Neuronal stem cell (in vitro differentiated cells): ENCODE results near the gene PCLO.

ENCODE experiments used
- DNase-seq: peaks from one replicate; pipeline ENCODE4 v3.0.0-alpha.2; 2013; ENCODE audit warnings: low spot score
- H2AFZ ChIP-seq: one replicate; pipeline ENCODE4 v1.6.1; 2013; ENCODE audit warnings: mild to moderate bottlenecking, low read length, inconsistent platforms
- H2AK5ac ChIP-seq: 2 replicates; pipeline ENCODE4 v1.6.1; 2013; ENCODE audit warnings: low read depth, mild to moderate bottlenecking, inconsistent platforms, low read length, moderate library complexity, mixed read lengths
- H2BK120ac ChIP-seq: 2 replicates; pipeline ENCODE4 v1.6.1; 2013; ENCODE audit warnings: low read depth, mild to moderate bottlenecking, inconsistent platforms, low read length, moderate library complexity, mixed read lengths
- H2BK12ac ChIP-seq: one replicate; pipeline ENCODE4 v1.6.1; 2013; ENCODE audit warnings: low read length, inconsistent platforms
- H2BK15ac ChIP-seq: 2 replicates; pipeline ENCODE4 v1.6.1; 2013; ENCODE audit warnings: mild to moderate bottlenecking, low read length, inconsistent platforms, mixed read lengths
- H2BK5ac ChIP-seq: one replicate; pipeline ENCODE4 v1.6.1; 2013; ENCODE audit warnings: inconsistent platforms, mild to moderate bottlenecking, low read length, moderate library complexity
- H3K14ac ChIP-seq: one replicate; pipeline ENCODE4 v1.6.1; 2013; ENCODE audit warnings: low read length, inconsistent platforms
- H3K18ac ChIP-seq: 2 replicates; pipeline ENCODE4 v1.6.1; 2013; ENCODE audit warnings: low read length, inconsistent platforms
- H3K23ac ChIP-seq: 2 replicates; pipeline ENCODE4 v1.6.1; 2013; ENCODE audit warnings: low read depth, mild to moderate bottlenecking, mixed read lengths, low read length, inconsistent platforms; ENCODE audit not compliant: poor library complexity
- H3K27ac ChIP-seq: replicated peaks from 3 replicates; pipeline ENCODE4 v1.5.1; 2013; ENCODE audit warnings: low read length, inconsistent platforms
- H3K27me3 ChIP-seq, 3 experiments: 2 replicates each; pipeline ENCODE4 v1.6.1; 2013; ENCODE audit warnings: low read length in 3 of 3, mild to moderate bottlenecking in 2 of 3, inconsistent platforms in 1 of 3, low read depth in 1 of 3, mixed read lengths in 1 of 3, moderate library complexity in 1 of 3; ENCODE audit not compliant: control insufficient read depth in 3 of 3, insufficient read depth in 3 of 3
- H3K36me3 ChIP-seq, 2 donors: replicated peaks in 1 of 2; 2 replicates each; pipeline ENCODE4 v1.6.1; 2013; ENCODE audit warnings: low read length in 2 of 2; ENCODE audit not compliant: control insufficient read depth in 2 of 2, insufficient read depth in 2 of 2
- H3K4ac ChIP-seq: 2 replicates; pipeline ENCODE4 v1.6.1; 2013; ENCODE audit warnings: inconsistent platforms, mild to moderate bottlenecking, low read length, moderate library complexity
- H3K4me1 ChIP-seq, 2 donors: 1 replicate in 1 of 2; 2 replicates in 1 of 2; pipeline ENCODE4 v1.6.1; 2013; ENCODE audit warnings: low read length in 2 of 2, low read depth in 1 of 2; ENCODE audit not compliant: control insufficient read depth in 2 of 2, insufficient read depth in 1 of 2
- H3K4me2 ChIP-seq: one replicate; pipeline ENCODE4 v1.6.1; 2013; ENCODE audit warnings: mild to moderate bottlenecking, low read length, inconsistent platforms; ENCODE audit not compliant: insufficient read depth, poor library complexity, severe bottlenecking
- H3K4me3 ChIP-seq, 2 donors: 2 replicates each; pipeline ENCODE4 v1.5.1; 2013; ENCODE audit warnings: low read length in 2 of 2, mild to moderate bottlenecking in 2 of 2, inconsistent platforms in 1 of 2, moderate library complexity in 1 of 2
- H3K79me1 ChIP-seq: one replicate; pipeline ENCODE4 v1.6.1; 2013; ENCODE audit warnings: low read depth, mild to moderate bottlenecking, inconsistent platforms, low read length, moderate library complexity
- H3K9ac ChIP-seq: one replicate; pipeline ENCODE4 v1.6.1; 2013; ENCODE audit warnings: mild to moderate bottlenecking, low read depth, low read length, inconsistent platforms; ENCODE audit not compliant: poor library complexity
- H3K9me3 ChIP-seq, 2 donors: replicated peaks in 1 of 2; 2 replicates each; pipeline versions ENCODE3 to v1.6.1; 2013; ENCODE audit warnings: low read length in 2 of 2, mild to moderate bottlenecking in 2 of 2, inconsistent platforms in 1 of 2, low read depth in 1 of 2, mixed read lengths in 1 of 2, moderate library complexity in 1 of 2; ENCODE audit not compliant: control insufficient read depth in 2 of 2, insufficient read depth in 1 of 2
- H4K8ac ChIP-seq: one replicate; pipeline ENCODE4 v1.6.1; 2013; ENCODE audit warnings: low read depth, mild to moderate bottlenecking, inconsistent platforms, low read length, moderate library complexity
- H4K91ac ChIP-seq: one replicate; pipeline ENCODE4 v1.6.1; 2013; ENCODE audit warnings: low read length, low read depth, mild to moderate bottlenecking, inconsistent platforms; ENCODE audit not compliant: poor library complexity
- WGBS, 2 donors: extraction: QIAGEN DNeasy Blood & Tissue Kit; methylation state at CpG; one replicate each; pipeline ENCODE4 v1.1.7; 2013; ENCODE audit warnings: missing lambda C conversion rate in 2 of 2, mixed read lengths in 1 of 2; ENCODE audit not compliant: insufficient read length in 2 of 2, insufficient replicate concordance in 1 of 2; ENCODE audit errors: extremely low coverage in 2 of 2; 5-methylcytosine and 5-hydroxymethylcytosine counted together

Gene PCLO

DNA sequence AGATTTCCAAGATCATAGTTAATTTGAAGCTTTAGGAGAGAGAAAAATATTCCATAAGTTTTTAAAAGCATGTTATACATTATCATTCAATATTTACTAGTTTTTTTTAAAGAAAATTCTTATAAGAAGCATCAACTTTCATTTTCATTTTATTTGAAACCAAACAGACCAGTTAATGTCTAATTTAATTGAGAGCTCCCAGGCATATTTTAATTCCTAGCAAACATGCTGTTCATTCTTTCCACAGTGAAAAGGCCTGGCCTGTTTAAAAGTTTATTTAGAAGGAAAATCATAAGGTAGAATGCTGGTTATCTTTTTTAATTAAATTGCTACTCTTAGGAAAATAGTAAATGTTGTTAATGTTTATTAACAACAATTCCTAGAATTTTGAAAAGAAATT is 324.4 kb downstream of the PCLO start:
- Histone ChIP-seq H3K4me3 (no peak overlapping the region), H3K4me2 (no peak overlapping the region), H2BK12ac (no peak overlapping the region), H3K27me3 (no peaks in the 10 kb centered on the region), H2BK120ac (no peak overlapping the region), H3K9me3 (peaks cover 0 to 14% of the 10 kb centered on the region in 2 donors), H2AK5ac (no peak overlapping the region), H3K4ac (no peak overlapping the region), H3K4me1 (peaks cover 4 to 12% of the 10 kb centered on the region in 2 donors), H3K23ac (no peak overlapping the region), H2BK5ac (no peak overlapping the region), H3K36me3 (peaks cover 0 to 23% of the 10 kb centered on the region in 2 donors), H3K18ac (no peak overlapping the region), H3K79me1 (no peaks in the 10 kb centered on the region), H4K8ac (no peak overlapping the region), H2BK15ac (no peak overlapping the region), H4K91ac (no peak overlapping the region), H3K14ac (no peak overlapping the region), H2AFZ (no peak overlapping the region), H3K27ac (no peak overlapping the region), H3K9ac (no peak overlapping the region)
- DNase-seq: no peak

DNA sequence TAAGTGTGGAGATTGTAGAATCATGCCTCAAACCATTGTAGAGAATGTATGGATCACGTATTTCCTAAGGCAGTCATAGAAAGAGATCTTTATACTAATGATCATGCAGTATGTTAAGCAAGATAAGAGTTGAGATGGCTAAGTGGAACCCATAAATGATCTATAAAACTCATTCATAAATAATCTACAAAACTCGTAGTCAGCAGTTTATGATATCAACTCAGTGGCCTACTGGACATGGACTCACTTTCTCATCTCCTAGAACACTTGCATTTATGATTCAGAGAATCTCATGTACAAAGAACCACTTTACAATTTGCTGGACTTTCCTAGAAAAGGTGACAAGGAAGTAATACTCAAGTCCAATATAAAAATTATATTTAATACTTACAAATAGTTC is 339.6 kb downstream of the PCLO start:
- no peak overlapping the region for H3K4me3 ChIP-seq
- H3K4me2 ChIP-seq: no peak overlapping the region
- H4K8ac ChIP-seq: no peak overlapping the region
- H3K27ac ChIP-seq: no peak overlapping the region
- H3K79me1 ChIP-seq: no peaks in the 10 kb centered on the region
- no peak overlapping the region for H3K14ac ChIP-seq
- no peak overlapping the region for H2AFZ ChIP-seq
- H3K36me3 ChIP-seq: peaks cover 0 to 36% of the 10 kb centered on the region in 2 donors
- no peak overlapping the region for H2BK120ac ChIP-seq
- no peak for DNase-seq
- H2BK15ac ChIP-seq: no peak overlapping the region
- H3K4ac ChIP-seq: no peak overlapping the region
- WGBS, 2 donors: no CpG with 5 or more reads among the region's 2 CpGs
- no peak overlapping the region for H3K23ac ChIP-seq
- no peak overlapping the region for H2BK12ac ChIP-seq
- no peak overlapping the region for H4K91ac ChIP-seq
- H3K9me3 ChIP-seq: no peaks in the 10 kb centered on the region
- no peaks in the 10 kb centered on the region for H3K27me3 ChIP-seq
- no peak overlapping the region for H2AK5ac ChIP-seq
- no peak overlapping the region for H3K9ac ChIP-seq
- H3K4me1 ChIP-seq: peaks cover 3 to 11% of the 10 kb centered on the region in 2 donors
- no peak overlapping the region for H2BK5ac ChIP-seq
- no peak overlapping the region for H3K18ac ChIP-seq

DNA sequence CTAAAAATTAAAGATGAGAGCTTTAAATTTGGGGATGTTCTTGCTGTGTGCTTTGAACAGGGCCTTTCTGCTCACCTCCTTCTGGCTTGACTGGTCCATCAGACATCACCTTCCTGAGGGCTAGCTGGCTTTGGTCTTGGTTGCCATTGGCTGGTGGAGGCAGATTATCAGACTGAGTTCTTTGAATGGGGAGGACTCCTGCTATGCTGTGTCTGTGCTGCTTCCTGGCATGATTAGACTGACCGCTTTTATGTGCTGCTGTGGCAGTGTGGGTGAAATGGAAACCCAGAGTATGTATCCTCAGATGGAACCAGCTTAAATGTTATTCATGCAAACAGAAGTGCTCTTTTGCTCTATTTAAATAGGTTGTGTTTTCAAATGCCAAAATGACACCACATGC is 341.6 kb downstream of the PCLO start:
- no CpG with 5 or more reads among the region's 1 CpG for WGBS, 2 donors

DNA sequence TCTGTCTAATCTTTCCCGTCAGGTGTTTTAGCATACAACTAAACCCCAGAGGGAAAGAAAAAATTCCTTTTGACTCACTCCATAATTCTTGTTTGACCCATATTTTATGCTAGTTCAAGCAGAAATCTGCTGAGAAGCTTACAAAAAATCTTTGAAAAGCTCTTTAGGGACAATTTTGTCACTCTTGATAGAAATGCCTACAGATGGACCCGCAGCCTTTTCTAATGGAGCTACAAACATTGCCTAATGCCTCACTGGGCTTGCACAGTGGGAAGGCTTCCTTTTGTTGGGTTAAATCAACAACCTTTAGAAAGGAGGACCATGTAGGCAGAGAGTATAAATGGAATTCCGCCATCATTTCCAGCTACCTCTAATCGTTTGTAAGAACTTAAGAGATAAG is 344.5 kb downstream of the PCLO start:
- no peak overlapping the region for H2AFZ ChIP-seq
- DNase-seq: peak; percentile 30
- peak overlapping the region; percentile 56 for H3K27ac ChIP-seq
- WGBS, 2 donors: no CpG with 5 or more reads among the region's 4 CpGs
- no peak overlapping the region for H4K8ac ChIP-seq
- H3K4ac ChIP-seq: no peak overlapping the region
- no peaks in the 10 kb centered on the region for H3K27me3 ChIP-seq
- no peak overlapping the region for H2AK5ac ChIP-seq
- no peak overlapping the region for H2BK120ac ChIP-seq
- no peak overlapping the region for H4K91ac ChIP-seq
- H3K4me3 ChIP-seq: no peak overlapping the region
- H2BK12ac ChIP-seq: no peak overlapping the region
- H2BK15ac ChIP-seq: no peak overlapping the region
- no peak overlapping the region for H3K9ac ChIP-seq
- no peak overlapping the region for H3K14ac ChIP-seq
- no peak overlapping the region for H3K4me2 ChIP-seq
- no peaks in the 10 kb centered on the region for H3K79me1 ChIP-seq
- H3K9me3 ChIP-seq: no peaks in the 10 kb centered on the region
- H3K36me3 ChIP-seq: peaks cover 0 to 22% of the 10 kb centered on the region in 2 donors
- peaks cover 7 to 19% of the 10 kb centered on the region in 2 donors for H3K4me1 ChIP-seq
- H2BK5ac ChIP-seq: no peak overlapping the region
- H3K18ac ChIP-seq: no peak overlapping the region
- no peak overlapping the region for H3K23ac ChIP-seq

More for the DNA sequence above, 341.6 kb downstream of the PCLO start:
- Histone ChIP-seq H3K79me1 (no peaks in the 10 kb centered on the region), H3K27me3 (no peaks in the 10 kb centered on the region), H3K9ac (no peak overlapping the region), H2AK5ac (no peak overlapping the region), H3K23ac (no peak overlapping the region), H2BK5ac (no peak overlapping the region), H3K36me3 (peaks cover 0 to 36% of the 10 kb centered on the region in 2 donors), H3K4me1 (peaks cover 7 to 19% of the 10 kb centered on the region in 2 donors), H3K18ac (no peak overlapping the region), H2BK15ac (no peak overlapping the region), H2AFZ (no peak overlapping the region), H2BK120ac (no peak overlapping the region), H3K9me3 (no peaks in the 10 kb centered on the region), H3K4me2 (no peak overlapping the region), H3K14ac (no peak overlapping the region), H4K8ac (no peak overlapping the region), H3K4ac (no peak overlapping the region), H4K91ac (no peak overlapping the region), H2BK12ac (no peak overlapping the region), H3K27ac (no peak overlapping the region), H3K4me3 (no peak overlapping the region)
- DNase-seq: no peak
